Choroid plexus epithelial cell (primary cell): Measurements from ENCODE around the gene TRIM45.
A peak's percentile ranks its signal among the peaks of the same experiment; 100 is the strongest.
"Not testable (repeated sequence)": the region's sequence is repeated elsewhere in the genome, so short reads cannot be mapped to it uniquely, and the experiment has no call there.

Experiments used
- DNase-seq: peaks from one replicate; pipeline ENCODE4 v3.0.0-alpha.2; 2010; ENCODE audit warnings: low read depth
- H3K4me3 ChIP-seq: 2 replicates; pipeline ENCODE4 v1.5.1; 2011; ENCODE audit warnings: low read depth, mild to moderate bottlenecking, control low read depth, low read length, moderate library complexity
- CTCF ChIP-seq: conservative IDR thresholded peaks from 2 replicates; pipeline ENCODE4 v1.5.1; 2011; ENCODE audit warnings: low read depth, mild to moderate bottlenecking, control low read depth, inconsistent platforms, low read length, moderate library complexity

The TRIM45 gene

GRCh38 chr1:117161887-117162286, 40.3 kb upstream of the TRIM45 start:
- TF ChIP-seq CTCF: no peak
- no peak overlapping the region for H3K4me3 ChIP-seq
- no peak for DNase-seq

- H3K4me3 ChIP-seq, DNase-seq: not testable (repeated sequence)
These were observed 29.8 kb upstream of the TRIM45 start for GRCh38 chr1:117151305-117151704.

- H3K4me3 ChIP-seq: no peak overlapping the region
- no peak for TF ChIP-seq CTCF
- peak; percentile 57 for DNase-seq
These were observed 28.8 kb upstream of the TRIM45 start for GRCh38 chr1:117150316-117150715.

- H3K4me3 ChIP-seq: no peak overlapping the region
- no peak for TF ChIP-seq CTCF
- peak; percentile 46 for DNase-seq
These were observed 26.5 kb upstream of the TRIM45 start for GRCh38 chr1:117147856-117148588.

GRCh38 chr1:117147341-117147831, 25.8 kb upstream of the TRIM45 start:
- H3K4me3 ChIP-seq: no peak overlapping the region
- no peak for DNase-seq
- no peak for TF ChIP-seq CTCF

- DNase-seq: peak; percentile 91
- TF ChIP-seq CTCF: no peak
- H3K4me3 ChIP-seq: no peak overlapping the region
These were observed 25.2 kb upstream of the TRIM45 start for GRCh38 chr1:117146575-117147340.

GRCh38 chr1:117146072-117146471, 24.5 kb upstream of the TRIM45 start:
- H3K4me3 ChIP-seq: no peak overlapping the region
- TF ChIP-seq CTCF: no peak
- no peak for DNase-seq
